GM21737 (cell line): ENCODE measurements around the gene OR2L3.
"Not testable (repeated sequence)": the region's sequence is repeated elsewhere in the genome, so short reads cannot be mapped to it uniquely, and the experiment has no call there.

Source experiments
- ATAC-seq: cut with Tn5 transposase; IDR thresholded peaks from one replicate; pipeline ENCODE4 v1.9.1; 2021; ENCODE audit warnings: mild to moderate bottlenecking, moderate library complexity; ENCODE audit not compliant: unreplicated experiment

Gene OR2L3, protein sequence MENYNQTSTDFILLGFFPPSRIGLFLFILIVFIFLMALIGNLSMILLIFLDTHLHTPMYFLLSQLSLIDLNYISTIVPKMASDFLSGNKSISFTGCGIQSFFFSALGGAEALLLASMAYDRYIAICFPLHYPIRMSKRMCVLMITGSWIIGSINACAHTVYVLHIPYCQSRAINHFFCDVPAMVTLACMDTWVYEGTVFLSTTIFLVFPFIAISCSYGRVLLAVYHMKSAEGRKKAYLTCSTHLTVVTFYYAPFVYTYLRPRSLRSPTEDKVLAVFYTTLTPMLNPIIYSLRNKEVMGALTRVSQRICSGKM

DNA sequence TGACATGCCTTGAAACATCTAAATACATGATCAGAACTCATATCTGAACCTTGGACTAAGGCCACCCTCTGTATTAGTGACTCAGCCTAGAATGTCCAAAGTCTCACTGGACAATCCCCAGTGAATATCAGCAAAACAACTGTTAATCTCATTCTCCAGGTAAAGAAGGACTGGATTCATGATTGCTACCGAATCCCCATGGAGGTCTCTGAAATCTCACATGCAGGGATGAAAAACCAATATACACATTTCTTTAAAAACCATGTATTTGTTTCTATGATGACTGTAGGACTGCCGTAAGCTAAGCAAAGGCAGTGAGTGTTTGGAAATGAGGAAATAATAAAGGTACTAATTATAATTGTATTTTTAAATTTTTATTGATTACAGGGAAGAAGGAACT lies at the start of gene OR2L3:
Gene OR2L3 (plus strand): TSS at position 301 of the 400 bp plus-strand sequence. CDS start 13,846 bp downstream, outside the sequence.
- ATAC-seq = no peak

DNA sequence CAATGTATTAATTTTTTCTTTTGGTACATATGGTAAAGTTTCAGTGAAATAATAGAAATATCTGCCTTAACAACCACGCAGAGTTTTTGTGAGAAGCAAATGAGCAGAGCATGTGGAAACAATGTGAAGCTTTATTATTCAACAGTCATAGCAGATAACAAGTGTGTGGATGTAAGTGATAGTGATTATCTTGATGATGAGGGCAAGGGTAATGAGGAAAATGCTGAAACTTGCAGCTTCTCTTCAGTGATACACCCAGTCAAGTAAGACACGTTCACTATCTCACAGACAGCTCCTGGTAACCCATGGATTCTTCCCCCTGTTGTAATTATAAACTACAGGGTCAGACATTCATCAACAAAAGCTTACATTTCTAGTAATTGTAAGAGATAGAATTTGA lies 47.8 kb upstream of the OR2L3 start:
- ATAC-seq = no peak

DNA sequence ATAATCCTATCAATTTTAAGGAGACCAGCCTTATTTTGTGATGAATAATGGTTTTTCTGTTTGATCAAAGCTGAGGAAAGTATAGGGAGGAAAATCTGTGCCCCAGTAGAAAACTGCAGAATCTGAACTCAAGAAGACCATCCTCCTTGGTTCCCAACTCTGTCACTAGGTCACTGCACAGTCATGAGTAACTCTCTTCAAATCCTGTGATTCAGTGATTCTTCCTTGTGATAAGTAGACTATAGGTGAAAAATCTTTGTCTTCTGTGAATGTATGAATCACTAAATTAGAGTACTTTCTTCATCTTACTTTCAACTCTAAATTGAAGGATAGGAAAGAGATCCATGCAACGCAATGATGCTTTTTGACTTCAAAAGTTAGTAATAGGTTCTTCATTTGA lies 46.5 kb upstream of the OR2L3 start:
- ATAC-seq = no peak

DNA sequence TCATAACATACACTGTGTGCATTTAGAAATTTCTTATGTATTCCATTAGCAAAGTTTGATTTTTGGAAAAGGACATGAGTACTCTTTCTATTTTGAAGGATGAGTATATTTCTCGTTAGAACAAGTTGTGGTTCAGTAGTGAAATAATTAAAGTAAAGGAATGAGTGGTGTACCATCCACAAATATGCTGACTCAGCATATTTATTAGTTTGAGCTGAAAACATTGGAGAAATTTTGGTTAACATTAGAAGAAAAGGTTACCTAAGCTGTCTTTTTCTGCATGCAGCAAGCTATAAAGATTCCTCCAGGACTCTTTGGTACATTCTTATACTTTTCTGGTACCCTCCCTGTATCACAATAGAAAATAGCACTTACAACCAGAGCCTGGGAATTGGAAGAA lies 38.9 kb upstream of the OR2L3 start:
- ATAC-seq = no peak

DNA sequence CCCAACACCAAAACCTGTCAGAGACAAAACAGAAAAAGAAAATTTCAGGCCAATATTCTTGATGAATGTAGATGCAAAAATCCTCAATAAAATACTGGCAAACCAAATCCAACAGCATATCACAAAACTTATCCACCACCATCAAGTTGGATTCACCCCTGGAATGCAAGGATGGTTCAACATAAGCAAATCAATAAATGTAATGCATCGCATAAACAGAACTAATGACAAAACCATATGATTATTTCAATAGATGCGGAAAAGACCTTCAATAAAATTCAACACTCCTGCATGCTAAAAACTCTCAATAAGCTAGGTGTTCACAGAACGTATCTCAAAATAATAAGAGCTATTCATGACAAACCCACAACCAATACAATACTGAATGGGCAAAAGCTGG lies 37.0 kb upstream of the OR2L3 start:
- no peak for ATAC-seq

DNA sequence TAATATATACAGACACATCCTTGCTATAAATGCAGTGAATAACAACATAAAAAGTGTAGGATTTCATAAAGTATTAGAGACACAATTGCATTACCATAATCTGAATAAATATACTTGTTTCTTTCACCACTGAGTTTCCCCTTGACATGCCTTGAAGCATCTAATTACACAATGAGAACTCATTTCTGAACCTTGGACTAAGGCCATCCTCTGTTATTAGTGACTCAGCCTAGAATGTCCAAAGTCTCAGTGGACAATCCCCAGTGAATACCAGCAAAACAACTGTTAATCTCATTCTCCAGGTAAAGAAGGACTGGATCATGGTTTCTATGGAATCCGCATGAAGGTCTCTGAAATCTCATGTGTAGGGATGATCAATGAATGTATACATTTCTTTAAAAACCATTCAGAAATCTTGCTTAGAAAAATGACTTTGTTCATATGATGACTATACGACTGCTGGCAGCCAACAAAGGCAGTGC lies 33.4 kb upstream of the OR2L3 start, which contains the start of gene OR2L5:
Gene OR2L5 (plus strand): TSS at position 432 of the 482 bp plus-strand sequence. CDS start 8,288 bp downstream, outside the sequence.
- ATAC-seq = no peak

DNA sequence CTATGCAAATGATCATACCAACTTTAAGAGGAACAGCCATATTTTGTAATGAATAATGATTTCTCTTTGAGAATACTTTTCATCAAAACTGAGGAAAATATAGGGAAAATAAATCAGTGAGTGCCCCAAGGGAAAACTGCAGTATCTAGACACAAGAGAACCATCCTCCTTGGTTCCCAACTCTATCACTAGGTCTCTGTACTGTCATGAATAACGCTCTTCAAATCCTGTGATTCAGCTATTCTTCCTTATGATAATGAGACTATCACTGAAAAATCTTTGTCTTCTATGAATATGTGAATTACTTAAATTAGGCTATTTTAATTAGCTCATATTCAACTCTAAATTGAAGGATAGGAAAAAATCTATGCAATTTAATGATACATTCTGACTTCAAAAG lies 30.8 kb upstream of the OR2L3 start:
- ATAC-seq = no peak

DNA sequence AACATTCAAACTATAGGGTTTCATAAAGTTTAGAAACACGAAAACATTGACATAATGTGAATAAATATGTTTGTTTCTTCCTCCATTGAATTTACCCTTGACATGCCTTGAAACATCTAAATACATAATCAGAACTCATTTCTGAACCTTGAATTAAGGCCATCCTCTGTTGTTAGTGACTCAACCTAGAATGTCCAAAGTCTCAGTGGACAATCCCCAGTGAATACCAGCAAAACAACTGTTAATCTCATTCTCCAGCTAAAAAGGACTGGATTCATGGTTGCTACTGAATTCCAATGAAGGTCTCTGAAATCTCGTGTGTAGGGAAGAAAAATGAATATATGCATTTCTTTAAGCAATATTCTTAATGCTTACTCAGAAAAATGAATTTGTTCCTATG lies 16.9 kb upstream of the OR2L3 start, which contains the start of gene OR2L2:
Gene OR2L2 (plus strand): TSS at position 301 of the 400 bp plus-strand sequence. CDS start 8,198 bp downstream, outside the sequence.
- no peak for ATAC-seq

DNA sequence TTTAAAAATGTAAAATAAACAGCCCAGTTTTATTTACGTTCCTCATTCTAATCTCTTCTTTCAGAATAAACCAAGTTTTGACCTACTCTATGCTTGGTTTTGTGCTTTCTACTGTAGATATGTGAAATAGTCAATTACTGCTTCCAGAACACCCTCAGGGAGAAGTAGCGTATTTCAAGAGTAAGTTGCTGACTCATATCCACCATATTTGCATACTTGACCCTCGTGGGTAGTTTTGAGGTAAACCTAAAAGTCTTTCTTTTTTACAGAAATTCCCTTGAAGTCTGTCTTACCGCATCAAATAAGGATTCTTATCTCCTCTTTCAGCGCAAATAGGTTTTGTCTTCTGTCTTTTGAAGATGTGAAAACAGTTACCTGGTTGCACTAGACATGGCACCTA lies 1.4 kb upstream of the OR2L3 start:
- ATAC-seq = no peak

DNA sequence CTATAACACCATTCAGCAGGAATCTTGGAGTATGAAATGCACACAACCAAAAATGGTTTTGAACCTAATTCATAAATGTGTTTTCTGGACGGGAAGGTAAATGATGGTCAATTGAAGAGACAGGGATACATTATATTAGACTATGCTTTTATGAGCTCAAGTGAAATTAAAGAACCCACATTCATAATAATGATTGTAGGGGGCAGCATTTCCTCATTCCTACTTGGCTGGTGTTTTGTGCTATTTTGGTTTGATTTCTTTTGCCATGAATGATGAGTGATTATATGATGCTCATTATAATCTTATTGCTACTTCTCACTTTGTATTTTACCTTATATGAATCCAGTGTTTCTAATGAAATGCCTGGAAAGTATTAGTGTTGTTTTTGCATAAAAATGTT lies 372 bp downstream of the OR2L3 start:
- ATAC-seq = no peak

DNA sequence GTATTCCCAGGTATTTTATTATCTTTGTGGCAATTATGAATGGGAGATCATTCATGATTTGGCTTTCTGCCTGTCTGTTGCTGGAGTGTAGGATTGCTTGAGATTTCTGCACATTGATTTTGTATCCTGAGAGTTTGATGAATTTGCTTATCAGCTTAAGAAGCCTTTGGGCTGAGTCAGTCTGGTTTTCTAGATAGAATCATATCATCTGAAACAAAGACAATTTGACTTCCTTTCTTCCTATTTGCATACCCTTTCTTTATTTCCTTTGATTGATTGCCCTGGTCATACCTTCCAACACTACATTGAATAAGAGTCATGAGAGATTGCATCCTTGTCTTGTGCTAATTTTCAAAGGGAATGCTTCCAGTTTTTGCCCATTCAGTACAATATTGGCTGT lies 8.0 kb downstream of the OR2L3 start:
- no peak for ATAC-seq

DNA sequence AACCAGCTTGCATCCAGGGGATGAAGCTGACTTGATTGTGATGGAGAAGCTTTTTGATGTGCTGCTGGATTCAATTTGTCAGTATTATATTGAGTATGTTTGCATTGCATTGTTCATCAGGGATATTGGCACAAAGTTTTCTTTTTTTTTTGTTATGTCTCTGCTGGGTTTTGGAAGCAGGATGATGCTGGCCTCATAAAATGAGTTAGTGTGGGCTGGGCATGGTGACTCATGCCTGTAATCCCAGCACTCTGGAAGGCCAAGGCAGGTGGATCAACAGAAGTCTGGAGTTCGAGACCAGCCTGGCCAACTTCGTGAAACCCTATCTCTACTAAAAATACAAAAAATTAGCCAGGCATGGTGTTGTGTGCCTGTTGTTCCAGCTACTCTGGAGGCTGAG lies 8.6 kb downstream of the OR2L3 start:
- ATAC-seq = no peak

DNA sequence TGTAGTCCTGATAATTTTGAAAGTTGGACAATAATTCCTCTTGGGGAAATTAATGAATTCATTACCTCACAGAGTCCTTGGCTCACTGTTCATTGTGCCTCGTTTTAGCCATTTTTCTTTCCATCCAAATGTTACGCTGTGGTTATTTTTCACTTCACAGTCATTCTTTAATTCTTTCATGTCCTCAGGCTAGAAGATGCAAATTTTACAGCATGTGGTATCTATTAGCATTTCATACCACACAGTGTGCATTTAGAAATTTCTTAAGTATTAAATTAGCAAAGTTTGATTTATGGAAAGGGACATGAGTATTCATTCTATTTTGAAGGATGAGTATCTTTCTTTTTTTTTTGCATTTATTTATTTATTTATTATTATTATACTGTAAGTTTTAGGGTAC lies 18.4 kb downstream of the OR2L3 start:
- no peak for ATAC-seq

DNA sequence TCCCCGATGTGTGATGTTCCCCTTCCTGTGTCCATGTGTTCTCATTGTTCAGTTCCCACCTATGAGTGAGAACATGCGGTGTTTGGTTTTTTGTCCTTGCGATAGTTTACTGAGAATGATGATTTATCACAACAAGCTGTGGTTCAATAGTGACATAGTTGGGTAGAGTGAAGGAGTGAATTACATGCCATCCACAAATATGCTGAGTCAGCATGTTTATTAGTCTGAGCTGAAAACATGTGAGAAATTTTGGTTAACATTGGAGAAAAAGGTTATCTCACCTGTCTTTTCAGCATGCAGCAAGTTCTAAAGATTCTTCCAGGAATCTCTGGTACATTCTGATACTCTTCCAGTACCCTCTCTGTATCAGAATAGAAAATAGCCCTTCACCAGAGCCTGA lies 19.0 kb downstream of the OR2L3 start:
- no peak for ATAC-seq

DNA sequence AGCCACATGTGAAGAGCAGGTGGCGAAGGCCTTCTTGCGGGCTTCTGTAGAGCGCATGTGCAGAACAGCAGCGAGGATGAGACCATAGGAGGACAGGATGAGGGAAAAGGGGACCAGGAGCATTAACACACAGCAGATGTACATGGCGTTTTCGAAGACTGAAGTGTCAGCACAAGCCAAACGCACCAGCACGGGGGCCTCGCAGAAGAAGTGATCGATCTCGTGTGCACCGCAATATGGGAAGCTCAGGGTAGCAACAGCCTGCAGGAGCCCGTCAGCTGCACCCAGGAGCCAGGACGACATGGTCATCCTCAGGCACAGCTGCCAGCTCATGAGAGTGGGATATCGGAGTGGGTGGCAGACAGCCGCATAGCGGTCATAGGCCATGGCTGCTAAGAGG lies 37.2 kb downstream of the OR2L3 start:
- not testable (repeated sequence) for ATAC-seq

DNA sequence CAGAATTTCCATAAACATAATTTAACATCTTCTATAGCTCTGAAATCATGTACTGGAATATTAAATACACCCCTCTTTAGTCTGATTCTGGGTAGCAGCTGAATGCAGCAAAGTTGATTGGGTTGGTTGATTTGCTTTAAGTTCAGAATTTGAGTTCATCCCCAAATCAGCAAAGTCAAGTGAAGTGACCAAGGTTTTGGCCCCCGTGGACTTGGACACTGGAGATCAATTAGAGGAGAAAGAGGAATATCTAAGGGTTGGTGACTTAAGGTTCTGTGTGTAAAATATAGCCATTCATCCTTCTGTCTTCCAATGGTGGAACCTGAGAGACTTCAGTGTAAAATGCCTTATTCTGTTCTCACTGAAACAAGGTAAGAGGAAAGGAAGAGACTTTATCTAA lies 48.2 kb downstream of the OR2L3 start, which contains the start of gene OR2L13:
Gene OR2L13 (plus strand): TSS at position 301 of the 400 bp plus-strand sequence. CDS start 4,192 bp downstream, outside the sequence.
- ATAC-seq = no peak

DNA sequence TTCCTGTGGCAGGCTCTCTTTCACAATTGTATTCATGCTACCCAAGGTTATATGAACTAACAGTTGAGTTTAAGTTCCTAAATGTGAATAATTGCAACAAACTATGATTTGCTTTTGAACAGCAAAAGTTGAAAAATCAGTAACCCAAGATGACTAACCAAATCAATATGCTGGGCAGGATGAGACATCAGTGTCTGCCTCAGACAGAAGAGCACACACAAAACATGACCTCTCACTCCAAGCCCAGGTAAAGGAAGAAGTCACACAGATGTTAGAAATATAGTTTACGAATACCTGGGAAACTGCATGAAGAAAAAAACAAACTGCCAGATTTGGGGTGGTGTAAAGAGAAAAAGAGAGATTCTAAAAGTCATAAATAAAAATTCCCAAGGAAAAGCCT lies 51.9 kb downstream of the OR2L3 start:
- no peak for ATAC-seq

DNA sequence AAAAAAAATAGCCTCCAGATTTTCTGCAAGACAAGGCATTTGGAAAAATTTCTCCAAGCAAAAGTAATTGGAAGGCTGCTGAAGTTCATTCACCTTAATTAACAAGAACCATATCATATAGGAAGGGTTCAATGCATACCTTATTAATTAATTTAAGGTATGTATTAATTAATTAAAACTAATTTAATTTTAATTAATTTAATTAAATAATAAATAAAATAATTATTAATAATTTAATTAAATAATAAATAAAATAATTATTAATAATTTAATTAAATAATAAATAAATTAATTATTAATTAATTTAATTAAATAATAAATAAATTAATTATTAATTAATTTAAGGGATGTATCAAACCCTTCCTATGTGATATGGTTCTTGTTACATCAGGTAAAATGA lies 56.2 kb downstream of the OR2L3 start:
- no peak for ATAC-seq

DNA sequence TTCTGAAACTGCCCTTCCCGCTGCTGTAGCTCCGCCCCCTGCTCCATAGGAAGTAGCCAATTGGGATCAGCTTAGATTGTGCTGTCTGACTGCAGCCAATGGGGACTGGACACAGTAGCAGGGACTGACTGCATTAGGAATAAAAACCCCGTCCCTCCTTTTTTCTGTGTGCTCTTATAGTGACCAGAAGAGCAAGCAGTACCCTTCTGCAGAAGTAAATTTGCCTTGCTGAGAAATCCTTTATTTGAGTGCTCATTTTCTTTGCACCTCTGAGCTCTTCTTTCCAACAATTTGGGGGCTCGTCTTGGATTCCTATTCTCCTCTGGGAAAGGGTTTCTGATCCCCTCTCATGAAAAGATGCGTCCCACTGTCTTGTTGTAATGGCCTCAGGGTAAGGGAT lies 64.5 kb downstream of the OR2L3 start:
- ATAC-seq = no peak
